8988T (cell line): ENCODE data around the gene UBE2Q2.
"Not testable (repeated sequence)": the region's sequence is repeated elsewhere in the genome, so short reads cannot be mapped to it uniquely, and the experiment has no call there.

Experiments
- DNase-seq: peaks from one replicate; pipeline ENCODE4 v3.0.0; 2011

The UBE2Q2 gene

GRCh38 chr15:75827691-75828090 lies 15.6 kb upstream of the UBE2Q2 start:
- DNase-seq: no peak

GRCh38 chr15:75828429-75828828 lies 14.8 kb upstream of the UBE2Q2 start:
- no peak for DNase-seq

GRCh38 chr15:75830910-75831805 lies 12.1 kb upstream of the UBE2Q2 start:
- no peak for DNase-seq

GRCh38 chr15:75831806-75832102 lies 11.5 kb upstream of the UBE2Q2 start:
- no peak for DNase-seq

GRCh38 chr15:75832114-75832513 lies 11.1 kb upstream of the UBE2Q2 start:
- DNase-seq: no peak

- no peak for DNase-seq
Observed at GRCh38 chr15:75834021-75834420, 9.2 kb upstream of the UBE2Q2 start.

GRCh38 chr15:75835990-75836958 lies 7.0 kb upstream of the UBE2Q2 start:
- DNase-seq: no peak

- DNase-seq: no peak
Observed at GRCh38 chr15:75836959-75837334, 6.3 kb upstream of the UBE2Q2 start.

- no peak for DNase-seq
Observed at GRCh38 chr15:75840659-75841058, 2.6 kb upstream of the UBE2Q2 start.

- no peak for DNase-seq
Observed at GRCh38 chr15:75841626-75842025, 1.6 kb upstream of the UBE2Q2 start.

GRCh38 chr15:75843678-75844581 lies 683 bp downstream of the UBE2Q2 start:
- DNase-seq: peak; percentile 61

- no peak for DNase-seq
Observed at GRCh38 chr15:75844629-75845335, 1.5 kb downstream of the UBE2Q2 start.

GRCh38 chr15:75849167-75849566 lies 5.9 kb downstream of the UBE2Q2 start:
- DNase-seq: no peak

- no peak for DNase-seq
Observed at GRCh38 chr15:75850708-75851107, 7.5 kb downstream of the UBE2Q2 start.

- not testable (repeated sequence) for DNase-seq
Observed at GRCh38 chr15:75851566-75851965, 8.3 kb downstream of the UBE2Q2 start.

- no peak for DNase-seq
Observed at GRCh38 chr15:75857886-75858285, 14.6 kb downstream of the UBE2Q2 start.

- DNase-seq: no peak
Observed at GRCh38 chr15:75861750-75862402, 18.6 kb downstream of the UBE2Q2 start.

GRCh38 chr15:75862796-75863195 lies 19.5 kb downstream of the UBE2Q2 start:
- DNase-seq: no peak

- no peak for DNase-seq
Observed at GRCh38 chr15:75864213-75865059, 21.2 kb downstream of the UBE2Q2 start.

- not testable (repeated sequence) for DNase-seq
Observed at GRCh38 chr15:75866045-75866444, 22.8 kb downstream of the UBE2Q2 start.

- no peak for DNase-seq
Observed at GRCh38 chr15:75866916-75867315, 23.7 kb downstream of the UBE2Q2 start.
